ENCODE data around the gene EPHX1.
A peak's percentile ranks its signal among the peaks of the same experiment; 100 is the strongest.

EPHX1 gene

DNA sequence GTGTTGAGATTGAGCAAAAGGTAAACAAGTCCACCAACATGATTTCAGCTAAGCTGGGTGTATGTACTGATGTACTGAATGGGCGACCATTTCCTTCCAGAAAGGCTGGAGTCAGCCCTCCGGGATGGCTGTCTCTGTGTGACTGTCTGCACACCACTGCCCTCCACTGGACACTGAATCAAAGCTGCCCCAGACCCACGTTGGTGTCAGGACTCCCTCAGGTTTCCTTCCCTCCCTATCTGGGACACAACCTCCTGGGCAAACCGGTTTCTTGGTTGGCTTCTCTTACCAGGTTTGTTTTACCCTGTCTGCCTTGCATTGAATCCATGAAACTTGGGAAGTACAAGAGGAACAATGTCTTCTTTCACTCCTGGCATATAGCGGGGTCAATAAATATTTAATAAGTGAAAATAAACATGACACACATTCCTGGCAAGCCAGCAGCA is 37.6 kb upstream of the EPHX1 start:
- no peaks in the 10 kb centered on the region for H3F3A ChIP-seq (ENCODE audit: control insufficient read depth, insufficient read depth)
- no peaks in the 10 kb centered on the region for H3K9me3 ChIP-seq (ENCODE audit: control insufficient read depth, insufficient read depth, low read length)
- no peak overlapping the region for H3K27ac ChIP-seq (ENCODE audit: low read depth, low read length)
- no peaks in the 10 kb centered on the region for H3K9me2 ChIP-seq (replicated peaks; ENCODE audit: control insufficient read depth, low read length)
- H3K4me1 ChIP-seq (ENCODE audit: control insufficient read depth, low read length) = peaks cover 23% of the 10 kb centered on the region
- H3K36me3 ChIP-seq (ENCODE audit: control insufficient read depth, low read length) = no peaks in the 10 kb centered on the region
- no peak overlapping the region for H3K4me3 ChIP-seq (ENCODE audit: low read length)
- no peak for TF ChIP-seq EZH2phosphoT487 (IDR thresholded peaks at IDR 0.05; ENCODE audit: borderline replicate concordance, low read length)
- TF ChIP-seq, protein P1, sequence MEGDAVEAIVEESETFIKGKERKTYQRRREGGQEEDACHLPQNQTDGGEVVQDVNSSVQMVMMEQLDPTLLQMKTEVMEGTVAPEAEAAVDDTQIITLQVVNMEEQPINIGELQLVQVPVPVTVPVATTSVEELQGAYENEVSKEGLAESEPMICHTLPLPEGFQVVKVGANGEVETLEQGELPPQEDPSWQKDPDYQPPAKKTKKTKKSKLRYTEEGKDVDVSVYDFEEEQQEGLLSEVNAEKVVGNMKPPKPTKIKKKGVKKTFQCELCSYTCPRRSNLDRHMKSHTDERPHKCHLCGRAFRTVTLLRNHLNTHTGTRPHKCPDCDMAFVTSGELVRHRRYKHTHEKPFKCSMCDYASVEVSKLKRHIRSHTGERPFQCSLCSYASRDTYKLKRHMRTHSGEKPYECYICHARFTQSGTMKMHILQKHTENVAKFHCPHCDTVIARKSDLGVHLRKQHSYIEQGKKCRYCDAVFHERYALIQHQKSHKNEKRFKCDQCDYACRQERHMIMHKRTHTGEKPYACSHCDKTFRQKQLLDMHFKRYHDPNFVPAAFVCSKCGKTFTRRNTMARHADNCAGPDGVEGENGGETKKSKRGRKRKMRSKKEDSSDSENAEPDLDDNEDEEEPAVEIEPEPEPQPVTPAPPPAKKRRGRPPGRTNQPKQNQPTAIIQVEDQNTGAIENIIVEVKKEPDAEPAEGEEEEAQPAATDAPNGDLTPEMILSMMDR (IDR thresholded peaks at IDR 0.05; ENCODE audit: low read depth, low read length, poor library complexity, severe bottlenecking) = peak; percentile 67
- no peaks in the 10 kb centered on the region for H3K27me3 ChIP-seq (ENCODE audit: control insufficient read depth, low read length)
- no peak overlapping the region for H3K4me2 ChIP-seq (ENCODE audit: low read length)
- H3K79me2 ChIP-seq (ENCODE audit: control insufficient read depth, low read length) = peaks cover 4% of the 10 kb centered on the region; the same call in 1 of the 2 replicates
- no peaks in the 10 kb centered on the region for H4K20me1 ChIP-seq (ENCODE audit: control insufficient read depth, insufficient read depth, low read depth, low read length)

- Histone ChIP-seq H3F3A (ENCODE audit: control insufficient read depth, insufficient read depth) (no peaks in the 10 kb centered on the region), H3K27ac (ENCODE audit: low read depth, low read length) (no peak overlapping the region), H4K20me1 (ENCODE audit: control insufficient read depth, insufficient read depth, low read depth, low read length) (no peaks in the 10 kb centered on the region), H3K9me2 (replicated peaks; ENCODE audit: control insufficient read depth, low read length) (no peaks in the 10 kb centered on the region), H3K4me2 (ENCODE audit: low read length) (no peak overlapping the region), H3K9me3 (ENCODE audit: control insufficient read depth, insufficient read depth, low read length) (no peaks in the 10 kb centered on the region), H3K79me2 (ENCODE audit: control insufficient read depth, low read length) (peaks cover 7% of the 10 kb centered on the region), H3K4me3 (ENCODE audit: low read length) (no peak overlapping the region), H3K36me3 (ENCODE audit: control insufficient read depth, low read length) (peaks cover under 1% of the 10 kb centered on the region; the same call in 1 of the 2 replicates), H3K4me1 (ENCODE audit: control insufficient read depth, low read length) (peaks cover 23% of the 10 kb centered on the region), H3K27me3 (ENCODE audit: control insufficient read depth, low read length) (no peaks in the 10 kb centered on the region)
- TF ChIP-seq EZH2phosphoT487 (IDR thresholded peaks at IDR 0.05; ENCODE audit: borderline replicate concordance, low read length) = no peak
- TF ChIP-seq, protein P1 (IDR thresholded peaks at IDR 0.05; ENCODE audit: low read depth, low read length, poor library complexity, severe bottlenecking) = no peak
Observed at GRCh38 chr1:225772848-225773247, 37.1 kb upstream of the EPHX1 start.

DNA sequence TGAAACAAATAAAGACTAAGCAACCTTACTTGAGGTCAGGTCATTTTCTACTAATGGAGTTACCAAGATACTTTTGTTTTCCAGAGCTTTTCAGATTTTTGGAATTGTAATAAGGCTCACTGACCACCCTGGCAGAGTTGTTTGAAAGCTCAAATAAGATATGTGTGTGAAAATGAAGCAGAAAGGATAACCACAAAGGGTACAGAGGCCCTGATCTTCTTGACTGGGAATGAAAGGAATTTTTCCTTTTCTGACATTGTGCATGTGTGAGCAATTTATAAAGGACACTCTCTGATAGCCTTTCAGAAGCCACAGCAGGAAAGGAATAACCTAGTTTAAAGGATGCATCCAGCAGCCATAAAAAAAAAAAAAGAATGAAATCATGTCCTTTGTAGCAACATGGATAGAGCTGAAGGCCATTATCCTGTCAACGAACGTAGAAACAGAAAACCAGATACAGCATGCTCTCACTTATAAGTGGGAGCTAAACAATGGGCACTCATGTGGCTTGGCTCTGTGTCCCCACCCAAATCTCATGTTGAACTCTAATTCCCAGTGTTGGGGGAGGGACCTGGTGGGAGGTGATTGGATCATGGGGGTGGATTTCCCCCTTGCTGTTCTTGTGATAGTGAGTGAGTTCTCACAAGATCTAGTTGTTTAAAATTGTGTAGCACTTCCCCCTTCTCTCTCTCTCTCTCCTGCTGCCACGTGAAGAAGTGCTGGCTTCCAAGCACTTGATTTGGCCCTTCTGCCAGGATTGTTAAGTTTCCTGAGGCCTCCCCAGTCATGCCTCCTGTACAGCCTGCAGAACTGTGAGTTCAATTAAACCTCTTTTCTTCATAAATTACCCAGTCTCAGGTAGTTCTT is 35.4 kb upstream of the EPHX1 start:
- peaks cover 17% of the 10 kb centered on the region for H3K36me3 ChIP-seq (ENCODE audit: control insufficient read depth, low read length)
- H4K20me1 ChIP-seq (ENCODE audit: control insufficient read depth, insufficient read depth, low read depth, low read length) = peaks cover 6% of the 10 kb centered on the region; the same call in 1 of the 2 replicates
- H3K9me3 ChIP-seq (ENCODE audit: control insufficient read depth, insufficient read depth, low read length) = no peaks in the 10 kb centered on the region
- no peak overlapping the region for H3K4me2 ChIP-seq (ENCODE audit: low read length)
- no peaks in the 10 kb centered on the region for H3F3A ChIP-seq (ENCODE audit: control insufficient read depth, insufficient read depth)
- peaks cover 23% of the 10 kb centered on the region for H3K79me2 ChIP-seq (ENCODE audit: control insufficient read depth, low read length)
- H3K4me3 ChIP-seq (ENCODE audit: low read length) = no peak overlapping the region
- no peak overlapping the region for H3K27ac ChIP-seq (ENCODE audit: low read depth, low read length)
- TF ChIP-seq EZH2phosphoT487 (IDR thresholded peaks at IDR 0.05; ENCODE audit: borderline replicate concordance, low read length) = no peak
- TF ChIP-seq, protein P1 (IDR thresholded peaks at IDR 0.05; ENCODE audit: low read depth, low read length, poor library complexity, severe bottlenecking) = no peak
- H3K27me3 ChIP-seq (ENCODE audit: control insufficient read depth, low read length) = no peaks in the 10 kb centered on the region
- H3K4me1 ChIP-seq (ENCODE audit: control insufficient read depth, low read length) = peaks cover 32% of the 10 kb centered on the region
- H3K9me2 ChIP-seq (replicated peaks; ENCODE audit: control insufficient read depth, low read length) = no peaks in the 10 kb centered on the region

Measured in DOHH2 (cell line).